Choroid plexus epithelial cell (primary cell): Measurements from ENCODE around the gene AHR.
"Not testable (repeated sequence)": the region's sequence is repeated elsewhere in the genome, so short reads cannot be mapped to it uniquely, and the experiment has no call there.

Experiments
- DNase-seq: peaks from one replicate; pipeline ENCODE4 v3.0.0-alpha.2; 2010; ENCODE audit warnings: low read depth
- H3K4me3 ChIP-seq: 2 replicates; pipeline ENCODE4 v1.5.1; 2011; ENCODE audit warnings: low read depth, mild to moderate bottlenecking, control low read depth, low read length, moderate library complexity
- TF ChIP-seq, protein P1 (sequence below): conservative IDR thresholded peaks from 2 replicates; pipeline ENCODE4 v1.5.1; 2011; ENCODE audit warnings: low read depth, mild to moderate bottlenecking, control low read depth, inconsistent platforms, low read length, moderate library complexity

AHR gene

GRCh38 chr7:17333221-17333620 is 34.8 kb downstream of the AHR start:
- TF ChIP-seq, protein P1, sequence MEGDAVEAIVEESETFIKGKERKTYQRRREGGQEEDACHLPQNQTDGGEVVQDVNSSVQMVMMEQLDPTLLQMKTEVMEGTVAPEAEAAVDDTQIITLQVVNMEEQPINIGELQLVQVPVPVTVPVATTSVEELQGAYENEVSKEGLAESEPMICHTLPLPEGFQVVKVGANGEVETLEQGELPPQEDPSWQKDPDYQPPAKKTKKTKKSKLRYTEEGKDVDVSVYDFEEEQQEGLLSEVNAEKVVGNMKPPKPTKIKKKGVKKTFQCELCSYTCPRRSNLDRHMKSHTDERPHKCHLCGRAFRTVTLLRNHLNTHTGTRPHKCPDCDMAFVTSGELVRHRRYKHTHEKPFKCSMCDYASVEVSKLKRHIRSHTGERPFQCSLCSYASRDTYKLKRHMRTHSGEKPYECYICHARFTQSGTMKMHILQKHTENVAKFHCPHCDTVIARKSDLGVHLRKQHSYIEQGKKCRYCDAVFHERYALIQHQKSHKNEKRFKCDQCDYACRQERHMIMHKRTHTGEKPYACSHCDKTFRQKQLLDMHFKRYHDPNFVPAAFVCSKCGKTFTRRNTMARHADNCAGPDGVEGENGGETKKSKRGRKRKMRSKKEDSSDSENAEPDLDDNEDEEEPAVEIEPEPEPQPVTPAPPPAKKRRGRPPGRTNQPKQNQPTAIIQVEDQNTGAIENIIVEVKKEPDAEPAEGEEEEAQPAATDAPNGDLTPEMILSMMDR = no peak
- H3K4me3 ChIP-seq = no peak overlapping the region
- DNase-seq = peak; percentile 46

GRCh38 chr7:17336168-17336567 is 37.7 kb downstream of the AHR start:
- H3K4me3 ChIP-seq = no peak overlapping the region
- TF ChIP-seq, protein P1 = no peak
- no peak for DNase-seq

DNA sequence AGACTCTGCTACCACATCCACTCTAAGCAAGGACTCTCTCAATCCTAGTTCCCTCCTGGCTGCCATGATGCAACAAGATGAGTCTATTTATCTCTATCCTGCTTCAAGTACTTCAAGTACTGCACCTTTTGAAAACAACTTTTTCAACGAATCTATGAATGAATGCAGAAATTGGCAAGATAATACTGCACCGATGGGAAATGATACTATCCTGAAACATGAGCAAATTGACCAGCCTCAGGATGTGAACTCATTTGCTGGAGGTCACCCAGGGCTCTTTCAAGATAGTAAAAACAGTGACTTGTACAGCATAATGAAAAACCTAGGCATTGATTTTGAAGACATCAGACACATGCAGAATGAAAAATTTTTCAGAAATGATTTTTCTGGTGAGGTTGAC is 40.7 kb downstream of the AHR start:
- TF ChIP-seq, protein P1 = no peak
- no peak for DNase-seq
- no peak overlapping the region for H3K4me3 ChIP-seq

- H3K4me3 ChIP-seq = no peak overlapping the region
- DNase-seq = no peak
- TF ChIP-seq, protein P1 = no peak
Measured at GRCh38 chr7:17339952-17340351, 41.5 kb downstream of the AHR start.

- TF ChIP-seq, protein P1 = no peak
- no peak for DNase-seq
- no peak overlapping the region for H3K4me3 ChIP-seq
Measured at GRCh38 chr7:17340655-17341054, 42.2 kb downstream of the AHR start.

GRCh38 chr7:17342756-17343155 is 44.3 kb downstream of the AHR start:
- TF ChIP-seq, protein P1 = no peak
- DNase-seq = no peak

DNA sequence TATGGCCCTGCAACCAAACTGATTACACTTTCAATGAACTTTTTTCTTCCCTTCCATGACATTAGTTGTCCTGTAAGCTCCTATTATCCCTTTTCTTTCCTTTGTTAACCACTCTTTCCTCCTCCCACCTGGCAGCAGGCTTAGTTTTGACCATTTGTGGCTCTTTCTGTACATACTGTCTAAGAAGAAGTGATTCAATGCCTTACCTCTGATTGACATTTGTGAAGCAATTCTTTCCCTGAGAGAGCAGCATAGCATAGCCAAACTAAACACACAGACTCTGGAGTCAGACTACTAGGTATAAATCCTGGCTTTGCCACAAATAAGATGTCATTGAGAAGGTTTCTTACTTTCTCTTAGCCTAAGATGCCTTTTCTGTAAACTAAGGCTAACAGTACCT is 48.9 kb downstream of the AHR start:
- peak; percentile 72 for DNase-seq
- no peak overlapping the region for H3K4me3 ChIP-seq
- TF ChIP-seq, protein P1 = no peak

More at GRCh38 chr7:17342756-17343155, 44.3 kb downstream of the AHR start:
- H3K4me3 ChIP-seq = no peak overlapping the region

DNA sequence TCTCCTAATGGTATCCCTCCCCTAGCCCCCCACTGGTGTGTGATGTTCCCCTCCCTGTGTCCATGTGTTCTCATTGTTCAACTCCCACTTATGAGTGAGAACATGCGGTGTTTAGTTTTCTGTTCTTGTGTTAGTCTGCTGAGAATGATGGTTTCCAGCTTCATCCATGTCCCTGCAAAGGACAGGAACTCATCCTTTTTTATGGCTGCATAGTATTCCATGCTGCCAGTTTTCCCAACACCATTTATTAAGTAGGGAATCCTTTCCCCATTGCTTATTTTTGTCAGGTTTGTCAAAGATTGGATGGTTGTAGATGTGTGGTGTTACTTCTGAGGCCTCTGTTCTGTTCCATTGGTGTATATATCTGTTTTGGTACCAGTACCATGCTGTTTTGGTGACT is 50.5 kb downstream of the AHR start:
- DNase-seq, H3K4me3 ChIP-seq: not testable (repeated sequence)

- not testable (repeated sequence) for H3K4me3 ChIP-seq, DNase-seq
Measured at GRCh38 chr7:17350321-17350720, 51.9 kb downstream of the AHR start.

DNA sequence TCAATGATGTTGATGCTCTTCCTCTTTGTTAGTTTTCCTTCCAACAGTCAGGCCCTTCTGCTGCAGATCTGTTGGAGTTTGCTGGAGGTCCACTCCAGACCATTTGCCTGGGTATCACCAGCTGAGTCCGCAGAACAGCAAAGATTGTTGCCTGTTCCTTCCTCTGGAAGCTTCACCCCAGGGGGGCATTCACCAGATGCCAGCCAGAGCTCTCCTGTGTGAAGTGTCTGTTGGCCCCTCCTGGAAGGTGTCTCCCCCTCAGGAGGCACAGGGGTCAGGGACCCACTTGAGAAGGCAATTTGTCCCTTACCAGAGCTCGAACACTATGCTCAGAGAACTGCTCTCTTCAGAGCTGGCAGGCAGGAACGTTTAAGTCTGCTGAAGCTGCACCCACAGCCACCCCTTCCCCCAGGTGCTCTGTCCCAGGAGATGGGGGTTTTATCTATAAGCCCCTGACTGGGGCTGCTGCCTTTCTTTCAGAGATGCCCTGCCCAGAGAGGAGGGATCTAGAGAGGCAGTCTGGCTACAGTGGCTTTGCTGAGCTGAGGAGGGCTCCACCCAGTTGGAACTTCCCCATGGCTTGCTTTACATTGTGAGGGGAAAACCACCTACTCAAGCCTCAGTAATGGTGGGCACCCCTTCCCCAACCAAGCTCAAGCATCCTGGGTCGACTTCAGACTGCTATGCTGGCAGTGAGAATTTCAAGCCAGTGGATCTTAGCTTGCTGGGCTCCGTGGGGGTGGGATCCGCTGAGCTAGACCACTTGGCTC is 55.4 kb downstream of the AHR start:
- DNase-seq, H3K4me3 ChIP-seq: not testable (repeated sequence)
